Mesothelial cell of epicardium (in vitro differentiated cells): ENCODE data around the gene FMOD. TPM values are rescaled to one million over a fixed set of nuclear protein-coding genes. Genes with fewer than 3 reads are reported as not detected.

ENCODE experiments used
- DNase-seq, 2 experiments: peaks; one replicate each; pipeline ENCODE4 v3.0.0; 2021; ENCODE audit warnings: low spot score in 2 of 2; ENCODE audit not compliant: unreplicated experiment in 2 of 2
- H3K27ac Mint-ChIP-seq: 2 replicates; pipeline ENCODE4 v1.8.0; 2021; ENCODE audit warnings: mixed read lengths
- H3K27me3 Mint-ChIP-seq: 2 replicates; pipeline ENCODE4 v1.8.0; 2021; ENCODE audit warnings: low read depth, mixed read lengths
- H3K36me3 Mint-ChIP-seq: 2 replicates; pipeline ENCODE4 v1.8.0; 2021; ENCODE audit warnings: mixed read lengths
- H3K4me1 Mint-ChIP-seq: 2 replicates; pipeline ENCODE4 v1.8.0; 2021; ENCODE audit warnings: mixed read lengths
- H3K4me3 Mint-ChIP-seq: 2 replicates; pipeline ENCODE4 v1.8.0; 2021; ENCODE audit warnings: mild to moderate bottlenecking, moderate library complexity, mixed read lengths
- H3K9me3 Mint-ChIP-seq: 2 replicates; pipeline ENCODE4 v1.8.0; 2021; ENCODE audit warnings: mixed read lengths
- CTCF ChIP-seq: fragments of 200-600 bp; sonication (generic); IDR thresholded peaks from one replicate; pipeline ENCODE4 v1.5.0; 2021; ENCODE audit warnings: antibody characterized with exemption; ENCODE audit not compliant: unreplicated experiment
- total RNA-seq: library from RNA; stranded (reverse); gene quantifications from 3 replicates; pipeline ENCODE4 v1.2.1, GENCODE V29; 2021

Gene FMOD
- total RNA-seq, 1 donor from 2014 or later, result 86.0 TPM

- Mint-ChIP-seq H3K4me3 (no peak overlapping the region), H3K4me1 (peaks cover 37% of the 10 kb centered on the region), H3K27ac (no peak overlapping the region), H3K27me3 (peaks cover 23% of the 10 kb centered on the region), H3K36me3 (no peaks in the 10 kb centered on the region), H3K9me3 (no peaks in the 10 kb centered on the region)
- no peak for DNase-seq
- TF ChIP-seq CTCF, result no peak
Observed at GRCh38 chr1:203349166-203349565, 1.8 kb downstream of the FMOD start.

DNA sequence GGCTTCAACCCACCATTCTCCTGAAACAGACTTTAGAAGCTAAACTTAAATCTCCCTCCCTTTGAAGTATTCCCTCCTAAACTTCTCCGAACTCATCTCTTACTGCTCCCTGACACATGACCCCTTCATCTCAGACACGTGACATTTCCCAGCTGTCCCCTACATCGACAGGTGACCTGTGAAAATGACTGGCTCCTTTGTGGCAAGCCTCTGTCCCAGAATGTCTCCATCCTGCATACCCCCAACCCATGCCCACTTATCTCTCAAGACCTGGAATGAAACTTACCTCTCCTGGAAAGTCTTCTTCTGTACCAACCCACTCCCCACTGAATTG lies 4.2 kb downstream of the FMOD start:
- H3K27me3 Mint-ChIP-seq, result peaks cover 12% of the 10 kb centered on the region
- H3K4me3 Mint-ChIP-seq, result no peak overlapping the region
- no peak overlapping the region for H3K27ac Mint-ChIP-seq

DNA sequence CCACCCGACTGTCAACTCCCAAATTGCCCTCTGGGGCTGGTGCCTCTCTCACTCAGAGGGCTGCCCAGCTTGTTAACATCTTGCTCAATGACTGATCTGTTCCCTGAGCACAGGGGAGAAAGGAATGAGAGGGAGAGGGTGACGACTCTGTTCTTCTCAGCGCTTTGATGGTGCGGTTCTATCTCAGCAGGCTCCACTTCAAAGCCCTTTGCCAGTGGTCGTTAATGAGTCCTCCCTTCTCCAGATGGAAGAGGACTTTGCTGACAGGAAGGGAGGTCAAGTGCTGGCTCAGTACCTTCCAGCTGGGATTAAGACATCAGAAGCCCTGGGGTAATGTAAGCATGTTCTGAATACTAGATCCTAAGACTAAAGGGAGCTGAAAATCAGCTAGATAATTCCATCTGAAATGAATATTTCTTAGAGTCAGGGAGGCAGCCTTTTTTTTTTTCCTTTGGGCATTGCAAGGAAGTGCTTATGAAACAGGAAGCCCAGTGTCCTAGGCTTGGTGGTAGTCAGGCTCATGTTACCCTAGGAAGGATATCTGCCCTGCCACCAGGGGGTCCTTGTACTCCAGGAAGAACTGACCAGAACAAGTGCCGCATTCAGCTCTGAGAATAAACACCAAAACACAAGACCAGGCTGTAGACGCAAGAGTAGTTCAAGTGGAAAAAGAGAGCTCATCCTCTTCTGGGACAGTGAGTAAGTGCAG lies 4.7 kb downstream of the FMOD start:
- no peak overlapping the region for H3K4me3 Mint-ChIP-seq
- peaks cover 10% of the 10 kb centered on the region for H3K27me3 Mint-ChIP-seq
- H3K36me3 Mint-ChIP-seq, result no peaks in the 10 kb centered on the region

More for the DNA sequence above, 4.2 kb downstream of the FMOD start:
- Mint-ChIP-seq H3K9me3 (no peaks in the 10 kb centered on the region), H3K4me1 (peaks cover 53% of the 10 kb centered on the region), H3K36me3 (no peaks in the 10 kb centered on the region)
- TF ChIP-seq CTCF, result no peak
- DNase-seq, result no peak

GRCh38 chr1:203343956-203344754 lies 6.8 kb downstream of the FMOD start:
- Mint-ChIP-seq H3K4me1 (peaks cover 46% of the 10 kb centered on the region), H3K9me3 (no peaks in the 10 kb centered on the region), H3K27ac (no peak overlapping the region), H3K27me3 (peaks cover 6% of the 10 kb centered on the region), H3K4me3 (peak overlapping the region; percentile 18), H3K36me3 (no peaks in the 10 kb centered on the region)
- no peak for TF ChIP-seq CTCF
- no peak for DNase-seq

More for the DNA sequence above, 4.7 kb downstream of the FMOD start:
- Mint-ChIP-seq H3K9me3 (no peaks in the 10 kb centered on the region), H3K4me1 (peaks cover 50% of the 10 kb centered on the region), H3K27ac (peak overlapping the region; percentile 31)
- peak; percentile 34 for TF ChIP-seq CTCF
- no peak for DNase-seq

- Mint-ChIP-seq H3K36me3 (no peaks in the 10 kb centered on the region), H3K9me3 (no peaks in the 10 kb centered on the region), H3K27me3 (no peaks in the 10 kb centered on the region), H3K4me3 (no peak overlapping the region), H3K4me1 (peaks cover 46% of the 10 kb centered on the region), H3K27ac (peak overlapping the region; percentile 62)
- DNase-seq, result peak in 1 of 2 experiments; percentile 68
- TF ChIP-seq CTCF, result peak; percentile 77
Observed at GRCh38 chr1:203342192-203342940, 8.6 kb downstream of the FMOD start.
